Retina (tissue), 1 donor: ENCODE results near the gene CEP95.

Experiments used
- DNase-seq: peaks from one replicate; pipeline ENCODE4 v3.0.0-alpha.2; 2016

CEP95 gene

GRCh38 chr17:64496348-64496785 lies 10.4 kb upstream of the CEP95 start:
- DNase-seq = no peak

- peak; percentile 93 for DNase-seq
Observed at GRCh38 chr17:64496786-64497564, 9.8 kb upstream of the CEP95 start, which contains the start of gene POLG2. TSS of gene POLG2 (minus strand) at chr17:64497054. CDS start at chr17:64496968, 86 bp downstream.

GRCh38 chr17:64497565-64498035 lies 9.2 kb upstream of the CEP95 start:
- DNase-seq = no peak

- DNase-seq = no peak
Observed at GRCh38 chr17:64498308-64499203, 8.2 kb upstream of the CEP95 start.

GRCh38 chr17:64499805-64500486 lies 6.8 kb upstream of the CEP95 start:
- DNase-seq = no peak

GRCh38 chr17:64500487-64500859 lies 6.3 kb upstream of the CEP95 start:
- DNase-seq = no peak

GRCh38 chr17:64500862-64501765 lies 5.7 kb upstream of the CEP95 start:
- DNase-seq = no peak

- no peak for DNase-seq
Observed at GRCh38 chr17:64502021-64502420, 4.8 kb upstream of the CEP95 start.

GRCh38 chr17:64502809-64503208 lies 4.0 kb upstream of the CEP95 start:
- no peak for DNase-seq

GRCh38 chr17:64503341-64503740 lies 3.4 kb upstream of the CEP95 start:
- DNase-seq = no peak

- no peak for DNase-seq
Observed at GRCh38 chr17:64503821-64504768, 2.7 kb upstream of the CEP95 start.

GRCh38 chr17:64504769-64505339 lies 1.9 kb upstream of the CEP95 start:
- DNase-seq = no peak

GRCh38 chr17:64505340-64506200 lies 1.2 kb upstream of the CEP95 start:
- peak; percentile 96 for DNase-seq

GRCh38 chr17:64506201-64506575 lies 589 bp upstream of the CEP95 start, which contains the start of gene DDX5:
TSS of gene DDX5 (minus strand) at chr17:64506289. CDS start at chr17:64506119, 170 bp downstream.
- DNase-seq = peak; percentile 97

GRCh38 chr17:64507413-64507782 lies 621 bp downstream of the CEP95 start:
- no peak for DNase-seq

- DNase-seq = no peak
Observed at GRCh38 chr17:64508683-64509082, 1.9 kb downstream of the CEP95 start.

GRCh38 chr17:64509179-64509578 lies 2.4 kb downstream of the CEP95 start:
- no peak for DNase-seq

GRCh38 chr17:64515419-64515818 lies 8.6 kb downstream of the CEP95 start:
- no peak for DNase-seq

GRCh38 chr17:64515829-64516228 lies 9.1 kb downstream of the CEP95 start:
- DNase-seq = no peak
